Body of pancreas (tissue), 4 donors: ENCODE data around the gene C19orf38.

Experiments
- CTCF ChIP-seq, 7 experiments: fragments of 450-650 bp in 4 of 7; fragments of 200-600 bp in 3 of 7; sonication (generic) in 3 of 7; IDR thresholded peaks; one replicate each; pipeline ENCODE4 v1.5.1; 2016 to 2019; ENCODE audit warnings: antibody characterized with exemption in 7 of 7
- POLR2A ChIP-seq, 3 donors: fragments of 450-650 bp; IDR thresholded peaks; one replicate each; pipeline ENCODE4 v1.6.1; 2016; ENCODE audit warnings: antibody characterized with exemption in 3 of 3, mild to moderate bottlenecking in 2 of 3

DNA sequence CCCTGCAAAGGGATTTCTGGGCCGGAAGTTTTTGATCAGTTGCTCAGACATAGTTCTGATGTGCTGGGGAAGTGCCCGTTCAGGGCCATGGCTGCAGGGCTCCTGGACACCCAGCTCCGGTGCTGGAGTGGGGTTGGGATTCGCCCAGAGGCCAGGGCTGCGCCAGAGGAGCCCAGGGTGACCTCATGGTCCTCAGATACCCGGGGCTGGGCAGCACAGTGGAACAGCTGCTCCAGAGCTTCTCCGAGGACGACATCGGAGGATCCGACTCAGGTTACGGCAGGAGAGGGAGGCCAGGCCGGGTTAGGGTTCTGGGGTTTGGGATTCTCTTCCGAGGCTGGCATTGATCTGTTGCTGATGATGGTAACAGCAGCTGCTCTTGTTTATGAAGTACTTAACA lies 44.0 kb downstream of the C19orf38 start:
- TF ChIP-seq CTCF (IDR thresholded peaks at IDR 0.05) (no peak), POLR2A (IDR thresholded peaks at IDR 0.05) (no peak)
